ENCODE data around the gene BICDL2. TPM values are rescaled to one million over a fixed set of nuclear protein-coding genes. Genes with fewer than 3 reads are reported as not detected.

The BICDL2 gene
- total and polyA plus RNA-seq, 3 donors from 2014 or later, result 0.29 to 1.3 (median 0.37) TPM

- no peak for TF ChIP-seq POLR2A (IDR thresholded peaks at IDR 0.05)
- TF ChIP-seq, protein P1, sequence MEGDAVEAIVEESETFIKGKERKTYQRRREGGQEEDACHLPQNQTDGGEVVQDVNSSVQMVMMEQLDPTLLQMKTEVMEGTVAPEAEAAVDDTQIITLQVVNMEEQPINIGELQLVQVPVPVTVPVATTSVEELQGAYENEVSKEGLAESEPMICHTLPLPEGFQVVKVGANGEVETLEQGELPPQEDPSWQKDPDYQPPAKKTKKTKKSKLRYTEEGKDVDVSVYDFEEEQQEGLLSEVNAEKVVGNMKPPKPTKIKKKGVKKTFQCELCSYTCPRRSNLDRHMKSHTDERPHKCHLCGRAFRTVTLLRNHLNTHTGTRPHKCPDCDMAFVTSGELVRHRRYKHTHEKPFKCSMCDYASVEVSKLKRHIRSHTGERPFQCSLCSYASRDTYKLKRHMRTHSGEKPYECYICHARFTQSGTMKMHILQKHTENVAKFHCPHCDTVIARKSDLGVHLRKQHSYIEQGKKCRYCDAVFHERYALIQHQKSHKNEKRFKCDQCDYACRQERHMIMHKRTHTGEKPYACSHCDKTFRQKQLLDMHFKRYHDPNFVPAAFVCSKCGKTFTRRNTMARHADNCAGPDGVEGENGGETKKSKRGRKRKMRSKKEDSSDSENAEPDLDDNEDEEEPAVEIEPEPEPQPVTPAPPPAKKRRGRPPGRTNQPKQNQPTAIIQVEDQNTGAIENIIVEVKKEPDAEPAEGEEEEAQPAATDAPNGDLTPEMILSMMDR (IDR thresholded peaks at IDR 0.05), result no peak
These were observed 35.4 kb downstream of the BICDL2 start for GRCh38 chr16:3001316-3001715.

GRCh38 chr16:3000540-3000939, 36.2 kb downstream of the BICDL2 start:
- intact Hi-C loops (cut with DNase I; ENCODE audit: low total_unique reads), result no loop called here
- H3K27me3 ChIP-seq, result no peaks in the 10 kb centered on the region
- H3K36me3 ChIP-seq (ENCODE audit: low read depth, missing control alignments), result no peaks in the 10 kb centered on the region
- no peaks in the 10 kb centered on the region for H3K9me3 ChIP-seq
- WGBS, 2 donors, result 86% methylated on average over 4 of the region's 4 CpGs; no CpG with 5 or more reads in 1 of the 2 donors
- H3K27ac ChIP-seq, result no peak overlapping the region
- no peak for TF ChIP-seq POLR2A (IDR thresholded peaks at IDR 0.05)
- TF ChIP-seq, protein P1 (IDR thresholded peaks at IDR 0.05), result no peak
- no peak overlapping the region for H3K4me3 ChIP-seq
- H3K4me1 ChIP-seq, result peaks cover 4% of the 10 kb centered on the region
- DNase-seq, result no peak

More at GRCh38 chr16:3001316-3001715, 35.4 kb downstream of the BICDL2 start:
- Histone ChIP-seq H3K4me1 (peaks cover 4% of the 10 kb centered on the region), H3K27ac (no peak overlapping the region), H3K4me3 (no peak overlapping the region), H3K9me3 (no peaks in the 10 kb centered on the region), H3K36me3 (ENCODE audit: low read depth, missing control alignments) (no peaks in the 10 kb centered on the region), H3K27me3 (no peaks in the 10 kb centered on the region)
- DNase-seq, result no peak
- intact Hi-C loops (cut with DNase I; ENCODE audit: low total_unique reads), result no loop called here
- WGBS, 2 donors, result 75 to 78% methylated on average over 5 to 12 of the region's 12 CpGs

DNA sequence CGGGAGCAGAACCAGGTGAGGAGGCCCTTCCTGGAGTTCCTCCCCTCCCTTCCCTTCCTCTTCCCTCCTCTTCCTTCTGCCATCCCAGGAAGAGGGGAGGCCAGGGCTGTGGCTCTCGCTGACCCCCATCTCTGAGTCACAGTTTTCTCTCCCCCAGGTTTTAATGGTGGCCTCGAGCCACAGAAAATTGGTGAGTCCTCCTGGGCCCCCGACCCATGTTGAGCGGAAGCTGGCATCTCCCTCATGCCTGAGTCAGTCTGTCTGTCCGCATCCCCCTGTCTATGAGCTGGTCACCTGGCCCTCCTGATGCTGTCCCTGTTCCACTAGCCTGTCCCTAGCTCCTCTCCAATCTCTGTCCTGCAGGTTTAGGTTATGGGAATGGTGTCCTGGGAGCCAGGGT, 36.8 kb downstream of the BICDL2 start:
- H3K27ac ChIP-seq, result no peak overlapping the region
- 89 to 93% methylated on average over 6 of the region's 6 CpGs for WGBS, 2 donors
- H3K9me3 ChIP-seq, result no peaks in the 10 kb centered on the region
- no peaks in the 10 kb centered on the region for H3K27me3 ChIP-seq
- H3K36me3 ChIP-seq (ENCODE audit: low read depth, missing control alignments), result no peaks in the 10 kb centered on the region
- TF ChIP-seq, protein P1 (IDR thresholded peaks at IDR 0.05), result no peak
- no peak for TF ChIP-seq POLR2A (IDR thresholded peaks at IDR 0.05)
- peaks cover 2% of the 10 kb centered on the region for H3K4me1 ChIP-seq
- H3K4me3 ChIP-seq, result no peak overlapping the region
- intact Hi-C loops (cut with DNase I; ENCODE audit: low total_unique reads), result no loop called here
- no peak for DNase-seq

DNA sequence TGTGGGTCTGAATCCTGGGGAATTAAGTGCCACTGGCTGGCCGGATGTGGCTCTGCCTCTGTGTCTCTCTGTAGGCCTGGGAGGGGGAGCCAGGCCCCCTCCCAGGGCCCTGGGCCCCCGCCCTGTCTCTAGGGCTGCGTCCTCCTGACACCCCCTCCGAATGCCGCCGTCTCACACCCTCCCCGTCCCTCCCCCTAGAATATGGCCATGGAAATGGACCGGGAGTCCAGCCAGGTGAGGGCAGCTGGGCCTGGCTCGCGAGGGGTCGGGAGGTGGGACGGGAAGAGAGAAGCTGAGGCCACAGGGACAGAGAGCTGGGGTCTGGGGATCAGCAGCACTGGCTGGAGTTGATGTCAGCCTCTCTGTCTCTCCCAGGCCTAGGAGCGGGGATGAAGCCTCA, 40.4 kb downstream of the BICDL2 start:
- no peak for DNase-seq
- TF ChIP-seq POLR2A (IDR thresholded peaks at IDR 0.05), result no peak
- TF ChIP-seq, protein P1 (IDR thresholded peaks at IDR 0.05), result no peak
- 73 to 98% methylated on average over 6 to 13 of the region's 13 CpGs for WGBS, 2 donors
- H3K27me3 ChIP-seq, result no peaks in the 10 kb centered on the region
- H3K4me1 ChIP-seq, result no peaks in the 10 kb centered on the region
- H3K36me3 ChIP-seq (ENCODE audit: low read depth, missing control alignments), result no peaks in the 10 kb centered on the region
- no peaks in the 10 kb centered on the region for H3K9me3 ChIP-seq
- H3K27ac ChIP-seq, result no peak overlapping the region
- H3K4me3 ChIP-seq, result no peak overlapping the region
- intact Hi-C loops (cut with DNase I; ENCODE audit: low total_unique reads), result no loop called here

GRCh38 chr16:2992383-2993081, 44.2 kb downstream of the BICDL2 start:
- DNase-seq, result no peak
- Histone ChIP-seq H3K36me3 (ENCODE audit: low read depth, missing control alignments) (no peaks in the 10 kb centered on the region), H3K27ac (no peak overlapping the region), H3K27me3 (no peaks in the 10 kb centered on the region), H3K4me1 (no peaks in the 10 kb centered on the region), H3K4me3 (no peak overlapping the region), H3K9me3 (no peaks in the 10 kb centered on the region)
- WGBS, 2 donors, result 86 to 89% methylated on average over 6 to 14 of the region's 14 CpGs
- intact Hi-C loops (cut with DNase I; ENCODE audit: low total_unique reads), result no loop called here
- TF ChIP-seq POLR2A (IDR thresholded peaks at IDR 0.05), result no peak
- TF ChIP-seq, protein P1 (IDR thresholded peaks at IDR 0.05), result no peak

All from testis (tissue), 3 donors.